ENCODE data around the gene SSX3. TPM values are rescaled to one million over a fixed set of nuclear protein-coding genes. Genes with fewer than 3 reads are reported as not detected.
"Not testable (repeated sequence)": the region's sequence is repeated elsewhere in the genome, so short reads cannot be mapped to it uniquely, and the experiment has no call there.

SSX3 gene
- total RNA-seq, result not detected

- H3K27me3 Mint-ChIP-seq; H3K9me3 Mint-ChIP-seq; H3K4me1 Mint-ChIP-seq; H3K4me3 Mint-ChIP-seq; H3K27ac Mint-ChIP-seq; ATAC-seq (replicated peaks); H3K36me3 Mint-ChIP-seq (ENCODE audit: low read depth): not testable (repeated sequence)
These were observed at the start of gene SSX3 for GRCh38 chrX:48356315-48357094. Gene SSX3, minus strand, starts transcription at chrX:48356703. Its CDS starts 1,454 bp downstream, at chrX:48355249.

DNA sequence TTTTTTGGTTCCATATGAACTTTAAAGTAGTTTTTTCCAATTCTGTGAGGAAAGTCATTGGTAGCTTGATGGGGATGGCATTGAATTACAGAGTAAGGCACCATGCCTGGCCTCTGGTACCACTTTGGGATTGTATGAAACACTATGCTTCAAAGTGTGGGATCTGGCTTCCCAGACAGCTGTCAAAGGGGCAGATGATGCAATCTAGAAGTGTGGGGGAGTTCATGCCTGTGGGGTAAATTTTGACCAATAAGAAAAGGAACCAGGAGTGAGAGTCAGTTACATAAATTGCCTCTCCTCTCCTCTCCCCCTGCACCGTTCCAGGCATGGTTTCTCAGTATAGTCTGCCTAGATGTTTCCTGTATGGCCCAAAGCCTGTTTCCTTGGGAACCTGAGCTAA lies 41.3 kb upstream of the SSX3 start:
- not testable (repeated sequence) for H3K27me3 Mint-ChIP-seq; H3K36me3 Mint-ChIP-seq (ENCODE audit: low read depth); H3K4me3 Mint-ChIP-seq; H3K27ac Mint-ChIP-seq; H3K9me3 Mint-ChIP-seq; ATAC-seq (replicated peaks); H3K4me1 Mint-ChIP-seq

- H3K9me3 Mint-ChIP-seq; H3K36me3 Mint-ChIP-seq (ENCODE audit: low read depth); H3K4me3 Mint-ChIP-seq; H3K4me1 Mint-ChIP-seq; H3K27ac Mint-ChIP-seq; H3K27me3 Mint-ChIP-seq; ATAC-seq (replicated peaks): not testable (repeated sequence)
These were observed 40.4 kb upstream of the SSX3 start for GRCh38 chrX:48396931-48397330.

DNA sequence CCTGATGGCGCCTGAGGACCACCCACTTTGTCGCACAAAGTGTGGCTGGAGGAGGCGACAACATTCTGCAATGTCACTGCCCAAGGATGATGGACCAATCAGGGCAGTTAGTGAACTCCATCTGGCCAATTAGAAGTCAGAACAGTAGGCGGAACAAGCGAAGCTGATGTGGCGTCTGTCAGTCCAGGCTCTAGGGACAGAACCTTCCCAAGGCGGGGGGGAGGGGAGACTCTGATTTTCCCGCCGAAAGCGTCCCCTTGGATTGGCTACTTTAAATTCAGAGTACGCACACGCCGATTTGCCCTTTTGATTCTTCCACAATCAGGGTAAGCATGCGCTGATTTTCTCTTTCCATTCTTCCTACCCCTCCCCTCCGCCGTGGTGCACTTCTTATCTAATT lies 26.7 kb upstream of the SSX3 start, which contains the start of gene SSX4:
Gene SSX4 (plus strand): TSS at position 301 of the 400 bp plus-strand sequence. CDS start 515 bp downstream, outside the sequence.
- ATAC-seq (replicated peaks); H3K4me3 Mint-ChIP-seq; H3K27ac Mint-ChIP-seq; H3K9me3 Mint-ChIP-seq; H3K27me3 Mint-ChIP-seq; H3K4me1 Mint-ChIP-seq; H3K36me3 Mint-ChIP-seq (ENCODE audit: low read depth): not testable (repeated sequence)

DNA sequence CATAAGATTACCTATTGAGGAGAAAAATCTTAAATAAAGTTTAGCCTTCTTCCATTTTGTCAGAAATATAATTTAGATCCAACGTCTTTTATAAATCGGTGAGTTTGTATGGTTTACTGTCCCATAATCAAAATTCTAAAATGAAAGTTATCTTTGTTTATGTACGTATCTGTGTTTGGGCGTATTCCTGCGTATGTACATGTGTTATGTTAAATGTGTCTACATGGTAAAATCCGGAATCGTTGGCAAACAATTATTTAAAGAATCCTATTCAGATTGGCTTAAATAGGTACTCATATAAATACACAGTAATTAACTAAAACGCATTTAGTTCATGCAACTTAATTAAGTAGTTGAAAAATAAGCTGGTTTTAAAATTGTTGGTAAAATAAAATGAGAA lies 13.9 kb upstream of the SSX3 start:
- not testable (repeated sequence) for H3K9me3 Mint-ChIP-seq; H3K36me3 Mint-ChIP-seq (ENCODE audit: low read depth); H3K4me3 Mint-ChIP-seq

DNA sequence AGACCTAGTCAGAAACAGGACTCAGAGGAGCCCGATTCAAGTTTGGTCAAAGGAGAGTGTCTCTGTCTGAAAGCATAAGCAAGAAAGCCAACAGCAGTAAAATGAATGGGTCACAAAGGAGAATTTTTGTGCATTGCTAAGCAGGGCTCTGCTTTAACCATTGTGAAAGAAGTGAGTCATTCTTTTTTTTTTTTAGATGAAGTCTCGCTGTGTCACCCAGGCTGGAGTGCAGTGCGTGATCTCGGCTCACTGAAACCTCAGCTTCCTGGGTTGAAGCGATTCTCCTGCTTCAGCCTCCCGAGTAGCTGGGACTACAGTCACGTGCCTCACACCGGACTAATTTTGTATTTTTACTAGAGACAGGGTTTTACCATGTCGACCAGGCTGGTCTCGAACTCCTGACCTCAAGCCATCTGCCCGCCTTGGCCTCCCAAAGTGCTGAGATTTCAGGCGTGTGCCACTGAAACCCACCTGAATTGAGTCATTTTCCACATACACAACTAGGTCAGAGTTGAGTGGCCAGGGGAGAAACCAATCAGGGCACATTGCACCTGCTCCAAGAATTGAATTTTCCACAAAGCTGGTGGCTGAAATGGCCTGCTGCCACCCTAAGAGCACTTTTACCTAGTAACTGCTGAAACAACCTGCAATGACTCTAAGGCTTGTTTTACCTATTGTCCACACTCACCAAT lies 11.4 kb upstream of the SSX3 start:
- peak; percentile 97 for ATAC-seq (replicated peaks)
- not testable (repeated sequence) for H3K27me3 Mint-ChIP-seq; H3K9me3 Mint-ChIP-seq; H3K4me3 Mint-ChIP-seq; H3K27ac Mint-ChIP-seq; H3K4me1 Mint-ChIP-seq; H3K36me3 Mint-ChIP-seq (ENCODE audit: low read depth)

More for the DNA sequence above, 13.9 kb upstream of the SSX3 start:
- H3K27me3 Mint-ChIP-seq; H3K27ac Mint-ChIP-seq; H3K4me1 Mint-ChIP-seq; ATAC-seq (replicated peaks): not testable (repeated sequence)

DNA sequence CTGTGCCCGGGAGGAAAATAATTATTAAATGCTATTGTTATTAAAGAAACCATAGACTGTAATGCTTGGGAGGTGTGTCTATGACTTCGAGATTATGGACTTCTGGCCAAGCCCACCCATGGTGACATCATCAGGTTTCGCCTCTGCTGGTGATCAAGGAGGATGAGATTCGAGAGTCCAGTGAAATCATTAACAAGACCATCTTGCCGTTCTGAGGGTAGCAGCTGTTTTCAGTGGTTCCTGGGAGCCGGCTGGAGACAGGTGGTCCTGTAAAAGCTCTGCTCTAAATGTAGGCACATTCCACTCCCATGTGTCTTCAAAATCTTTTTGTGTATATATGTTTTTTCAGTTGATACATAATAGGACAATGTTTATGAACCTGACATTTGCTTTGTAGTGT lies 2.8 kb upstream of the SSX3 start:
- H3K27ac Mint-ChIP-seq; H3K4me3 Mint-ChIP-seq; H3K9me3 Mint-ChIP-seq; H3K4me1 Mint-ChIP-seq; H3K27me3 Mint-ChIP-seq; ATAC-seq (replicated peaks); H3K36me3 Mint-ChIP-seq (ENCODE audit: low read depth): not testable (repeated sequence)

- Mint-ChIP-seq H3K27ac (no peak overlapping the region), H3K4me1 (no peaks in the 10 kb centered on the region), H3K36me3 (ENCODE audit: low read depth) (no peaks in the 10 kb centered on the region), H3K27me3 (no peaks in the 10 kb centered on the region), H3K9me3 (no peaks in the 10 kb centered on the region), H3K4me3 (no peak overlapping the region)
- ATAC-seq (replicated peaks), result no peak
These were observed 1.2 kb upstream of the SSX3 start for GRCh38 chrX:48357681-48358080.

- H3K4me3 Mint-ChIP-seq; H3K27me3 Mint-ChIP-seq; H3K9me3 Mint-ChIP-seq; H3K27ac Mint-ChIP-seq; H3K4me1 Mint-ChIP-seq; H3K36me3 Mint-ChIP-seq (ENCODE audit: low read depth); ATAC-seq (replicated peaks): not testable (repeated sequence)
These were observed 10.4 kb downstream of the SSX3 start for GRCh38 chrX:48346059-48346458.

DNA sequence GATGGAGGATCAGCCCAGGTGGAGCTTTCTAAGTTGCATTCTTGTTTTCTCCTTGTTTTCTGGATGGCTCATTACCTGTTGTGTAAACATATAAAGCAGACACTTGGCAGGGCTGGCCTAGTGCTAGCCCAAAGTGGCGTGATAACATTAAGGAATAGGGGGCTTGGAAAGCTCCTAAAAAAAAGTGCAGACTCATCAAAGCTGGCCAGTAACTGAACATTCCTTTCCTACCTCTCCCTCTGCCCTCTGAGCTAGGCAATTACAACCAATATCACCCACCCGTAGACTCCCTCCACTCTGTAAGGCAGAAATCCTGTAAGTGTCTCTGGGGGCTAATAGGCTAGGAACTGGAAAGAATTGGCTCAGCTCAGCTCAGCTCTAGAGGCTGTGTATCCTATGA lies 42.5 kb downstream of the SSX3 start:
- ATAC-seq (replicated peaks); H3K27me3 Mint-ChIP-seq; H3K4me3 Mint-ChIP-seq; H3K4me1 Mint-ChIP-seq; H3K27ac Mint-ChIP-seq; H3K9me3 Mint-ChIP-seq; H3K36me3 Mint-ChIP-seq (ENCODE audit: low read depth): not testable (repeated sequence)

DNA sequence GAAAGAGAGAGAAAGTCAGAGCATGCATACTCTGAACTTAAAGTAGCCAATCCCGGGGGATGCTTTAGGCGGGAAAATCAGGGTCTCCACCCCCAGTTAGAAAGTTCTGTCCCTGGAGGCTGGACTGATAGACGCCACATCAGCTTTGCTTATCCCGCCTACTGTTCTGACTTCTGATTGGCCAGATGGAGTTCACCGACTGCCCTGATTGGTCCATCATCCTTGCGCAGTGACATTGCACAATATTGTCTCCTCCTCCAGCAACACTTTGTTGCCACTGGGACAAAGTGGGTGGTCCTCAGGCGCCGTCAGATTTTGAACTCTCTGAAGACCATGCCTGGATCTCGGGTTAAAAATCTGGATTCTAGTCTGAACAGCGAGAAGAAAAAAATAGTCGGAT lies 50.3 kb downstream of the SSX3 start:
- no peak for ATAC-seq (replicated peaks)
- H3K27ac Mint-ChIP-seq, result no peak overlapping the region
- peaks cover 3% of the 10 kb centered on the region for H3K27me3 Mint-ChIP-seq
- no peaks in the 10 kb centered on the region for H3K36me3 Mint-ChIP-seq (ENCODE audit: low read depth)
- no peaks in the 10 kb centered on the region for H3K4me1 Mint-ChIP-seq
- no peaks in the 10 kb centered on the region for H3K9me3 Mint-ChIP-seq
- H3K4me3 Mint-ChIP-seq, result no peak overlapping the region

Other genes starting within 250 kb of the SSX3 start
- gene SPACA5B, start 226.1 kb downstream of the SSX3 start, total RNA-seq, result not detected
- gene SSX5, start 159.9 kb downstream of the SSX3 start, total RNA-seq, result not detected
- not detected for gene SSX1, start 101.3 kb downstream of the SSX3 start, total RNA-seq
- not detected for gene SSX4, start 26.8 kb upstream of the SSX3 start, total RNA-seq
- gene SSX4B, start 55.3 kb upstream of the SSX3 start, total RNA-seq, result not detected
- 100 to 1,000 TPM; 130 to 170 TPM for gene SLC38A5, start 113.6 kb upstream of the SSX3 start, total RNA-seq
- 10 to 100 TPM; 59.8 to 93.5 TPM for gene FTSJ1, start 119.5 kb upstream of the SSX3 start, total RNA-seq
- gene PORCN, start 152.3 kb upstream of the SSX3 start, total RNA-seq, result 1 to 10 TPM; 8.9 to 9.4 TPM
- gene EBP, start 165.1 kb upstream of the SSX3 start, total RNA-seq, result 100 to 1,000 TPM; 104 to 213 TPM
- gene TBC1D25, start 183.0 kb upstream of the SSX3 start, total RNA-seq, result 10 to 100 TPM; 19.4 to 25.4 TPM
- 100 to 1,000 TPM; 176 to 335 TPM for gene RBM3, start 217.8 kb upstream of the SSX3 start, total RNA-seq
- gene WDR13, start 240.8 kb upstream of the SSX3 start, total RNA-seq, result 10 to 100 TPM; 45.6 to 74.0 TPM

Data from activated T-helper 17 cell treated with anti-CD3 and anti-CD28 coated beads, Interleukin-2, amount 50 U/mL, for 72 hours (primary cell).